Stimulated activated CD8-positive, alpha-beta memory T cell treated with anti-CD3 and anti-CD28 coated beads, Interleukin-2, amount 100 ng/mL, for 48 hours (primary cell): ENCODE data around the gene KMT2C.

Experiments
- DNase-seq, 2 donors: peaks; one replicate each; pipeline ENCODE4 v3.0.0-alpha.2; 2020; ENCODE audit warnings: low read depth in 2 of 2

KMT2C gene

DNA sequence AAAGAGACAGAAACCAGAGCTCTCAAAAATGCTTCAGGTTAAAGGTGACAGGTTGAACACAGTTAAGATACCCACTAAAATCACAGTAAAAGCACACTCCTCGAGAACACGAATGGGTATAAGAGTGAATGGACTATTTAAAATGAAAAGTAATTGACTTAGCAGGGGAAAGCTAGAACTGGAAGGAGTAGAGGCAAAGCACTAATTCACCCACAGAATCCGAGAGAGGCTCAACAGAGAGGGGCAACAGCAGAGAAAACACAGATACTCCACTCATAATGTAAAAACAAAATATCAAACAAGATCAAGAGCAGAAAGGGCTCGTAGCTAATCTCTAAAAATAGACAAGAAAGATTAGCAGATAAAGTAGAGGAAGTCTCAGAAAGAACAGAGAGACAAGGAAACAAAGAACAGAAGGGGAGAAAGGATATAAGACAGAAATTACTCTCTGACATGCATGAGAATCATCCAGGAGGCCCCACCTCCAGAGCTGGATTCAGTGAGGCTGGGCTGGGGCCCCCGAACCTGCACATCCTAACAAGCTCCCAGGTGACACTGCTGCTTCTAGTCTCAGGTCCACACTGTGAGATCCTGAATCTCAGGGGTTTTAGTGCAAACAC, 292.7 kb downstream of the KMT2C start:
- no peak for DNase-seq

DNA sequence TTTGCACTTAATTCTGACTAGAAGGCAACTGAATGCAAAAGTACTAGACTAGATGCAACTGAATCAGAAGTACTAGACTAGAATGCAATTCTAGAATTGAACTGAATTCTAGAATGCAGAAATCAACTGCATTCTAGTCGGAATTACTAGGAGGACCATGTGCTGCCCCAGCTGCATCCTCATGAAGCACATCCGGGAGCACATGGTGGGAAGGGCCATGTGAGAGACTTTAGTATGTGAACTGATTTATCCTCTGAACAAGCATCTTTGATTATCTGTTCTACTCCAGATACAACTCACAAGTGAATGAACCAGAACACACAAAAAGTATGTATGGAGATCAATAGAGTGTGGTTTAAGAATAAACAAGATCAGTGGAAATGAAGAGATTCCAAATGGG, 295.2 kb downstream of the KMT2C start:
- DNase-seq: no peak

DNA sequence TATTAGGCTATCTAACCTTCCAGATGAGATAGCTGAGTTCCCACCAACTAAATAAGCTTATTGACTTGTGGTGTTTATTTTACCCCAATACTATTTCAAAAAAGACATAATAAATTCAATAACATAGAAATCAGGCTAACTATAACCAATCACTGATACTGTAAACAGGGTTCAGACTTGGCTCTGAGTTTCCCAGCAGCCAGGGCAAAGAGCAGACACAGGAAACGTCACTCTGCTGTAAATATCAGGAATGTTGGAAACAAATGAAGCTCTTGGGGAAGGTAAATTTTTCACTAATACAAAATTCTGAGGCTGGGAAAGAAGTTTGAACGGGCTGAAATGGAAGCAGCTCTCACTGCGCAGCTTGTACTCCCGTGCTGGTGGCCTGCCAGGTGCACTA, 295.7 kb downstream of the KMT2C start:
- no peak for DNase-seq

DNA sequence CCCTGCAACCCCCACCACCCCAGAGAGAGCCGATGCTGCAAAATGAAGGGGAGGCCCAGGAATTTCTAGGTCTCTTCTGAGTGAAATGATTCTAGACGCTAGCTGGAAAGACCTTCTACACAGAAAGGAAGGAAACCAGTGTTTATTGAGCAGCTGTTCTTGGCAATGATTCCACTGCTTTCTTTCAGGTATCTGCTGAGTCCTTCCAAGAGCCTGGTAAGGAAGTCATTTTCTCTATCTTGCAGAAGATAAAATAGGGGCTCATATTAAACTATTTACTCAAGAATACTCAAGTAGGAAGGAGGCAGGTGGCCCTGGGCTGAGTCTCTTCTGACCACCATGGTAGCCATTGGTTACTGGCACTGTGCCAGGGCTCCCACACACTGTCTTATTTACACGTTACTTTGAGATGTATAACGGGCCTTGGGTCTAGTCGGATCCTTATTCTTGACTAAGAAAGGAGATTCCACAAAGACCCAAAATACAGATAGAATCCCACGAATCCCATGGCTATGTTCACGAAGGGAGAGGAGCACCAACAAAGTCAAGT, 298.3 kb downstream of the KMT2C start:
- DNase-seq: no peak

DNA sequence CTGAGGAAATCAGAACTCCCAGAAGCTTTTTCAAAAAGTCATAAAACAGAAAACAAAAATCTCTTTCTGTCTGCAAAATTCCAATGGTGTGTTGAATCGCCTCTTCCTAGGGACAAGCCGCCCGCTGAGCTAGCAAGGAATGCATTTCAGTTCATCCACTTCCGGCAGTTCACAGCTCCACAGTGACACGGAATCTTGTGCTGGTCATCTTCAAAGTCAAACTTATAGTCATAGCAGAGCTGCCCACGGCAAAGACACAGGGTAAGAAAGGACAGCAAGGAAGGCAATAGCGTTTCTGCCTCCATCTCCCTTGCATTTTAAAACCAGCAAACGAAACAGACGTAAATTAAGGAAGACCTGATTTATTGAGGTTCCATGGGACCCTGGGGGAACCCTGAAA, 299.1 kb downstream of the KMT2C start:
- DNase-seq: no peak

DNA sequence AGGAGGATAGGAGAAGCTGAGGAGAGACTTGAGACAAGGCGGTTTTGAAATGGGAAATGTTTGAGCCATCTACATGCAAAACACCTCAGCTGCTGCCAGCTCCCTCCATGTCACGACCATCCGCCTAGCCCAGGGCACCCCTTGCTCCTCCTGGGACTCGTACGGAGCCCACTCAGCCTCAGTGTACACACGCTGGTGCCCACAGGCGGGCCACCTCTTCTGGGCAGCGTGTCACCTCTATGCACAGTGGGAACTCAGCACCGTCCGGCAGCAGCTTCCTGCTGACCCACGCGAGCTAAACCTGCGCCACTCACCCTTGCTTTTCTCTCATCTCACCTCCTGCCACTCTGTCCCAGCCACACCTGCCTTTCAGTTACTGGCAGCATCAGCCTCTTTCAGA, 302.0 kb downstream of the KMT2C start:
- DNase-seq: no peak

DNA sequence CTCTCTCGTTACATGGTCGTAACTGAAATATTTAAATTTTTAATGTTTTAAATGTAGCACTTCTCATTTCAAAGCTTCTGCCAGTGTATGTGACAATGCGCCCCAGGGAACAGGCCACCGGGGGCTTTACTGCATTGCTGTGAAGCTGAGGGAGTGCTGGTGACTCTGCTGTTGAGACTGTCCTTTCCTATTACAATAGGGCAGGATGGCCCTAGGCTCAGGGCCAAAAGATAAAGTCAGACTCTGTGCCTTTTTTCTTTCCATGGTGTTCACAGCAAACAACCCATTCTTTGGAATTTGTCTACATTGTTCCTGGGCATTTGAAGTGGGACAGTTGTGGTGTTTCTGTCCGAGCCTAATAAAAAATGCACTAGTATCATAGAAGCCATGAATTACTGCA, 303.0 kb downstream of the KMT2C start:
- no peak for DNase-seq

DNA sequence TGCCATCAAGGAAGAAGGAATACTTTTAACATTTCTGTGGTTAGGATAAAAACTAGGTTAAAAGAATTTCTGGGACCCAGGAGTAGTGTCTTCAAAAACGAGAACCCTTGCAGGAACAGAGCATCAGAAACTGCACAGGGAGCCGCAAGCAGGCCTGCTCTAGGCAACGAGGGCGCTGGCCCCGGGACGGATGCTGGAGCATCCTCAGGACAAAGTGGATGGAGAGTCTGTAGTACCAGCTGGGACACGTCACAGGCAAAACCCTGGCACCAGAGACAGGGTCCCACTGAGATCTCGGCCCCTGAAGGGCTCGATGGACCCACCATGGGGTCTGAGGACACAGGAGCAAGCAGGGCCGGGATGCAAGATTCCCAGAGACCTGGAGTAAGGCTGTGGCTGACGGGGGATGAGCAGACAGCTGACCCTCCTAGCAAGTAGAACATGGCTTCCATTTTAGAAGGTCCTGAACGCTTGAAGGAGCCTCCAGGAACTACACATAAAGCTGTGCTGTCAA, 303.8 kb downstream of the KMT2C start:
- no peak for DNase-seq

DNA sequence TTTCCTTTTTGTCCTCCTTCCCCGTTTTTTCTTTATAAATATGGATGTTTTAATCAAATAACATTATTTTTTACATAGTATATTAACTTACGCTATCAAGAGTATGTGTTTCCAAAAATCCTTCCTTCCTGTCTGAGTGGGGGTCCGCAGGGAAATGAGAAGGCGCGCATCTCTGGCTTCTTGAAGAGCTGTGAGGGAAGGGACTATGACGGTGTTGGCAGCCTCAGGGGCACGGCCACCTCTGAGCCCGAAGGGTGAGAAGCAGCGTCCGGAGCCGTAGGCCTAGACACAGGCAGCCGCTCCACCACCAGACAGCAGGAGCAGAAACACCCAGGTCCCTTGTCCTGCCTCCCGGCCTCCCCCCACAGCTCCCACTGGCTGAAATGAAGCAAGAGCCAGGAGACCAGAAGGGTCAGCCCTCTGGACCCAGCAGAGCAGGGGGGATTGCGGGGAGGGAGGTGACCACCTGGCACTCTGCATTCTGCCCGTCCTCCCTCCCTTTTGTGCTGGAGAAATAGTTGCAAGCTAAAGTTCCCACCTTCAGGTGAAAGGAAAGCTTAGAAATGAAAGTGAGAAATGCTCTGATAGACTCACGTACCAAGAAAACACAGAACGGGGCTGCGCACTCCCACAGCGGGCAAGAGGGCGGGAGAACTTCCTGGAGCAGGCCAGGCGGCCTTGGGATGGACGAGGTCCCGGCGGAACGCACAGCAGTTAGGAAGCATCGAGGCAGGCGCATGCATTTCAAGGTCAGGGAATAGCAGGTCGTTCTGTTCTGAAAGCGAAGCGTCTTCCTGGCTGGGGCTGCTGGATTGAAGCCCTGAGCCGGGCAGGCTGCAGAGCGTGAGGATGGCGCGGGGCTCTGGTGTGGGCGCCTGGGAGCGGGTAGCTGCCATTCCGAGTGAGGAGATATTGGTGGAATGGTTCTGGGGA, 304.9 kb downstream of the KMT2C start:
- no peak for DNase-seq

DNA sequence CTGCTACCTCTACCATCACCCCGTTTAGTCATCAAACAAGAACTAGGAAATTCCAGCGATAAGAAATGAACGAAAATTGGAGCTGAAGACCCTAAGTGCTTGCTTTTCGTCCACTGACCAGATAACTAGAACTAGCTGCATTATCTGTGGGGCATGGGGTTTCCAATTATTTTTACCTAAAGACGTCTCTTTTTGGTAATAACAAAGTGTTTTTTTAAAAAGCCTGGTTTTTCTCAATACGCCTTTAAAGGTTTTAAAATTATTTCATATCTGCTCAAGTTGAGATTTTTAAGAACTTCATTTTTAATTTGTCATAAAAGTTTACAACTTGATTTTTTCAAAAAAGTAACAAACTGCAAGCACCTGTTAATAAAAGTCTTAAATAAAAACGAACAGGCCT, 306.1 kb downstream of the KMT2C start:
- DNase-seq: no peak

DNA sequence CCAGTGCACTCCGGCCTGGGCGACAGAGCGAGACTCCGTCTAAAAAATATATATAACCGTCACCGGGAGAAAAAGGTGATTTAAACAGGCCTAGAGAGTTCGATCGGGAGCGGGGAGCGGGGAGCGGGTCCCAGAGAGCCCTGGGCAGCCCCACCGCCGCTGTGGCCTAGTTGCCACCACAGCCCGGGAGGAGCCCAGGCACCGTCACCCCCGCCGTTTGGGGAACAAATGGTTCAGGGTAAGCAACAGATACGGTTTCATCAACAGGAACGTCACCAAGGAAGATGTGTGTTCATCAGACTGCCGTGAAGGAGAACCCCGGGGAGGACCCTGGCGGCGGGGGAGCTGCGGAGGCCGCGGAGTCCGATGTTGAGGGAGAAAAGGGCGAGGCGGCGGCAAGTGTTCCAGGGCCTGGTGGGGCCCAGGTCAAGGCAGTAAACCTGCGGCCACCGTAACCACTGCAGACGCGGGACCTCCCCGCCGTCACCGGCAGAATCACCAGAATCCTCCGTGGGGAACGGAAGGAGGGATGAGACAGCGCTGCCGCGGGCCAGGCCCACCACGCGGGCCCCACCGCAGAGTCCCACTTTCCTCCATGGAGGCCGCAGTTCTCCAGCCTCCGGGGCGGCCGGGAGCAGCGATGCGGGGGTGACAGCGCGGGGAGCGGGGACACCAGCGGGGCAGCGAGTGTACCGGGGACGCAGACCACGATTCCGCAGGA, 306.9 kb downstream of the KMT2C start:
- no peak for DNase-seq

DNA sequence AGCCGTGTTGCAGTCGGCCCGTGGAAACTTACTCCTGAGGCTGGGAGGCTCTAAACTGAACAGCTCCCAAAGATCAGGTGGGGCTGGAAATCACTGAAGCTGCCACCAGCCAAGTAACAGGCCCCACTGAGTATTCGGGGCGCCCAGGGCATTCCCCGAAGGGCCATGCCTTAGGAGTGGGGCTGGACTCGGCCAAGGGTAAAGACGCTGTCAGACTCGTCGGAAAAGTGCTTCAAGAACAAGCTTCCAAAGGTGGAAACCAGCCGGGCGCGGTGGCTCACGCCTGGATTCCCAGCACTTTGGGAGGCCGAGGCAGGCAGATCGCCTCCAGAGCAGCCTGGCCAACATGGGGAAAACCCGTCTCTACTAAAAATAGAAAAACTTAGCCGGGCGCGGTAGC, 307.6 kb downstream of the KMT2C start:
- no peak for DNase-seq

DNA sequence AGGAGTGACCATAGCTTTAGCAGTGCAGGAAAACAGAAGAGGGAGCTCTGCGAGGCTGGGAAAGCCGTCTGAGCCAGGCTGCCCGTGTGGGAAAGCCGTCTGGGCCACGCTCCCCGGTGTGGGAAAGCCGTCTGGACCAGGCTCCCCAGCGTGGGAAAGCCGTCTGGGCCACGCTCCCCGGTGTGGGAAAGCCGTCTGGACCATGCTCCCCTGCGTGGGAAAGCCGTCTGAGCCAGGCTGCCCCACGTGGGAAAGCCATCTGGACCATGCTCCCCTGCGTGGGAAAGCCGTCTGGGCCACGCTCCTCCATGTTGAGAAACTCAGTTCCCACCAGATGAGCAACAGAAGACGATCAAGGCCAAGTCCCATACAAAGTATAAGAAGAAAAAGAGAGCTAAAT, 308.6 kb downstream of the KMT2C start:
- DNase-seq: no peak

DNA sequence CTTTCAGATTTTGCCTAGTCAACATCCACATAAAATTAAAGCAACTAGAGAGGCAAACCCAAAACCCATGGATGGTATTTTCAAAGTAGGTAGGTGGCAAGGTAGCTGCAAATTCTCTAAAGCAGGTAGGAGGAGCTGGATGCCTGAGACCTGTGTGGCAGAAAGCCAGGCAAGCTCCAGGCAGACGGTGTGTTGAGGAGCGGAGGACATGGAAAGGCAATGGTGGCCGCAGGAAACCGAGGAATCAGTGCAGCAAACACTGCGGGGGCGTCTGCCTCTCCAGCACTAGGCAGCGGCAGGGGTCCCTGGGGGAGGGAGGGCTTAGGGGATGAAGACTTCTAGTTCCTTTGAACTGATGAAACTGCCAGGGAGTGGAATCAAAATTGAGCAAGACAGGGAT, 309.1 kb downstream of the KMT2C start:
- no peak for DNase-seq

DNA sequence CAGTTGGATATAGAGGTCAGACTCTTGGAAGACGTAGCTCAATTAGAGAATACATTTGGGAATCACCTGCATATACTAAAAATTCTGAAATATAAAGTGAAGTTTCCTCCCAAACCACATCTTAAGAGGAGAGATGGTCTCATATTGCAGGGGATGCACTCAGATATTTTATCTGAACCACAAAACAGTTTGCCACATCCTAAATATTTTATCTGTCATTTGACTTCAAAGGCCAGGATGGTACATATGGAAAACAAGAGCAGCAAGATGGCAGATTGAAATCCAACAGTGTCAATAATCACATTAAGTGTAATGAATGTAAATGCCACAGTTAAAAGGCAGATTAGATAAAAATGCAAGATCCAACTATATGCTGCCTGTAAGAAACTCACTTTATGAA, 313.3 kb downstream of the KMT2C start:
- DNase-seq: no peak

DNA sequence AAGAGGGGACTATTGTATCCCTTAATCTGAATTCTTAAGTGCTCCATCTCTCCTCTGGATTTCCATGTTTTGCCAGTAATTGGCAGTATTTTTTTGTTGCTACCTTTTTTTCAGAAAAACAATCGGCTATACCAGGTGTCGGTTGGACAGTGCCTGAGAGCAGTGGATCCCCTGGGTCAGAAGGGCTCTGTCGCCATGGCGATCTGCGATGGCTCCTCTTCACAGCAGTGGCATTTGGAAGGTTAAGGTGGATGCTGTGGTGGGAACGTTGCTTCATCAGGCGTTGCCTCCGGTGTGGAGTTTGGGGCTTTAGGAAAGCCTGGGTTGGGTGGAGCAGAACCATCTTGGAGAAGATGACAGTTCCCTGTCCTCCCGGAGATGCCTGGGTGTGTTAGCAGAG, 314.4 kb downstream of the KMT2C start:
- DNase-seq: no peak

DNA sequence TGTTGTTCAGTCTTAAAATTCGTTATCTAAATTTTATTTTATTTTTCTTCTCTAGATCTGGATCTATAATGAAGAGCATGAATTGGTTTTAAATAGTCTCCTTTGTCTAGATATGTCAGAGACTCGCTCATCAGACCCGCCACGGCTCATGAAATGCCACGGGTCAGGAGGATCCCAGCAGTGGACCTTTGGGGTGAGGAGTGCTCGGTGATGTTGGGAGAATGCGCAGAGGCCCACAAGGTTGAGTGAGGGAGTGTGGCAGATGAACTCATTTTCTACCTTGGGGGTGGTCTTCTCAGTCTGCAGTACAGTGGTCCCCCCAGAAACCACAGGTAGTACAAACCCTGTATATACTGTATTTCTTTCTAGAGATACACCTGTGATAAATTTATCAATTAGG, 315.0 kb downstream of the KMT2C start:
- DNase-seq: no peak

DNA sequence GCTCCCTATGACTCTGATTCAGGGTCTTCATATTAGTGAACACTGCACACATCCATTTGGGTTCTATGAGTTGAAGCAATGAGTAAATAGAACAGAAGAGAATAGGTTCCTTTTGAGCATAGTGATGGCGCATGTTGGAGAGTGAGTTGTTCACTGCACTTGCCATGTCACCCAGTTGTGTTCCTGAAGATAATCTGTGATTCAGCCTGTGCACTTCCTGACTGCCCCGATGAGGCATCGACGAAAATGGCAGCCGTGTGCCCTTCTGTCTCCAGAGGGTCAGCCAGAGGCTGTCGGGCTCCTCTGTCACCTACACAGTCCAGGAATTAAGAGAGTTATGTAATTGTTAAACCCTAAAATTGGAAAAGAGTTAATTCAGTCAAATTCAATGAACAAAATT, 315.6 kb downstream of the KMT2C start:
- DNase-seq: no peak

DNA sequence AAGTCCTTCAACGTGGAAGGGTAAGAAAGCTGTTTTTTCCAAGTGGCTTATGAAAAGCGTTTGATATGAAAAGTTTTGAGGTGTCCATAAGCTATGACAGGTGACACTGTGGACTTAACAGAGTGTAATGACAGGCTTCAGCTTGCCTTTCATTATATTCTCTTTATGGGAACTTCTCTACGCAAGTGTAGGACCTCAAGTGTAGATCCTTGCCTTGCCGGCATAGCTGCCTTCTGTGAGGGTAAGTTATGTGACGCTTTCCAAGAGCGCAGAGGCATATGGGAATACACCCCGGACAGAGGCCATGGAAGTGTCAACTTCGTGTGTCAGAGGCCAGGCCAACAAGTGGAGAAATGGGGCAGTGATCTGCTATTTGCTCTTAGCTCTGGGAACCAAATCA, 318.4 kb downstream of the KMT2C start:
- DNase-seq: no peak

DNA sequence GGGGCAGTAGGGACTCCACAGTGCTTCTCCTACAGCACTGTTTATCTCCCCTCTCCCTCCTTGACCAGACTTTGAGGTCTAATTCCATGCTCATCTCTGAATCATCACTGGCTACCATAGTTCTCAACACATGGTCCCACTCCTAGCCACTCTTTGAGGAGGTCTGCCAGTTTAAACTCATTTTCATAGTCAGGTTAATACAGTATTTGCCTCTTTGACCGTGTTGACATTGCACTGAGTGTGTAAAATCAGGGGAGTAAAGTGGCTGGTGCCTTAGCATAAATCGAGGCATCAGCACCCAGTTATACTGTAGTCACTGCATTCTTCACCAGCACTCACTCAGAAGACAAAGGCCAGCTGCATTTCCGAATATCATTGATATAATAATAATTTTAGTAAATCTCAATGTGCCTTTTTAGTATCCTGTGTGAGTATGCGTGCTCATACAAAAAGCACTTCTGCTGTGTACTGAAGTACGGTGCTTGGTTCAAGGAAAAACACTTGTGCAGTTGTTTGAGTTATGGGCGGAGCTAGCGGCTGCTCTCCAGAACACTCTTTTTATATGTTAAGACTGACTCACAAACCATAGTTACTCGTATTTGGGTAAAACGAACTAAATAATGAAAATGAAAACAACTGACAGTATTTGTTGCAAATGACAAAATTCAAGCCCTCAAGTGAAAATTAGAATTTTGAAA, 320.6 kb downstream of the KMT2C start:
- no peak for DNase-seq

DNA sequence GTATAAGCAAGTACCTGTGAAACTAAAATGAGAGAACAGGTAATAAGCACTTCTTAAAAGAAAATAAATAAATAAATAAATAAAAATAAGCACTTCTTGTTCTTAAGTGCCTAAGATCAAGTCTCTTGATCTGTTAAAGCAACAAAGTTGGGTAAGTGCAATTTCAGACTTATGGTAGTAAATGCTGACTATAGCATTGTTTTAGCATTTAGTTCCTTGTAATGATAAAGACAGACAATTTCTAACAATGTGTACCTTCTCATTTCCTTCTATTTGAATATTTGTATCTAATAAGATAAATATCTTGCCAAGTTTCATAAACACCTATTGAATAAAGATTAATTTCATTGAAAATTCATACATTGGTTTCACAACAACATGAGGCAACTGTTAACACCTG, 323.0 kb downstream of the KMT2C start:
- no peak for DNase-seq

DNA sequence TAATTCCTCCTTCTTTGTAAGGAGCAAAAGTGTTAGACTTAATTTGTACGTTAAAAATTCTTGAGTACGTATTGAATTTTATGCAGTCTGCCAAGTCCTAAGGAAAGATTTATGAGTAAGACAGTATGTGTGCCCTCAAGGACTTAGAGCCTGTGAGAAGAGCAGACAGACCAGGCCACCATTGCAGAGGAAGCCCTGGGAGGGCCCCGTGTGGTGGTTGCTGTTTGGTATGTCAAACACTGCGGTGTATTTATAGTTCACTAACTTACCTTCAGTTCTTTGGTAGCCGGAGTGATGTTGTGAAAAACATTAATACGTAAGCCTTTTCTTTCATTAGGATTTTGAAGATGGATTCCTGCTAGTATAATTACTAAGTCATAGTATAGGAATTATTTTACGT, 327.4 kb downstream of the KMT2C start:
- no peak for DNase-seq
